Chondrocyte (in vitro differentiated cells): ENCODE data around the gene INPP4B. TPM values are rescaled to one million over a fixed set of nuclear protein-coding genes. Genes with fewer than 3 reads are reported as not detected.

Source experiments
- DNase-seq: peaks from one replicate; pipeline ENCODE4 v3.0.0; 2021; ENCODE audit warnings: mixed read lengths, low spot score
- H3K27ac Mint-ChIP-seq: one replicate; pipeline ENCODE4 v1.8.0; 2021; ENCODE audit warnings: mild to moderate bottlenecking, moderate library complexity, mixed read lengths; ENCODE audit not compliant: unreplicated experiment
- H3K27me3 Mint-ChIP-seq: 2 replicates; pipeline ENCODE4 v1.8.0; 2021; ENCODE audit warnings: low read depth, mixed read lengths
- H3K36me3 Mint-ChIP-seq: 2 replicates; pipeline ENCODE4 v1.8.0; 2021; ENCODE audit warnings: low read depth, mixed read lengths
- H3K4me1 Mint-ChIP-seq: 2 replicates; pipeline ENCODE4 v1.8.0; 2021; ENCODE audit warnings: low read depth, mild to moderate bottlenecking, mixed read lengths
- H3K4me3 Mint-ChIP-seq: one replicate; pipeline ENCODE4 v1.8.0; 2021; ENCODE audit warnings: mild to moderate bottlenecking, moderate library complexity, mixed read lengths; ENCODE audit not compliant: unreplicated experiment
- H3K9me3 Mint-ChIP-seq: 2 replicates; pipeline ENCODE4 v1.8.0; 2021; ENCODE audit warnings: low read depth, mixed read lengths
- CTCF ChIP-seq: fragments of 200-600 bp; sonication (generic); IDR thresholded peaks from 2 replicates; pipeline ENCODE4 v1.5.0; 2021; ENCODE audit warnings: antibody characterized with exemption, mild to moderate bottlenecking, moderate library complexity
- total RNA-seq: library from RNA; stranded (reverse); gene quantifications from 3 replicates; pipeline ENCODE4 v1.2.1, GENCODE V29; 2021

INPP4B gene
- total RNA-seq, 1 donor from 2014 or later: 30.0 TPM

- Mint-ChIP-seq H3K4me3 (no peak overlapping the region), H3K27me3 (no peaks in the 10 kb centered on the region), H3K27ac (no peak overlapping the region), H3K9me3 (peaks cover 9% of the 10 kb centered on the region), H3K4me1 (peaks cover 4% of the 10 kb centered on the region), H3K36me3 (no peaks in the 10 kb centered on the region)
- TF ChIP-seq CTCF: no peak
- no peak for DNase-seq
Measured at GRCh38 chr4:142452161-142452855, 393.8 kb downstream of the INPP4B start.

DNA sequence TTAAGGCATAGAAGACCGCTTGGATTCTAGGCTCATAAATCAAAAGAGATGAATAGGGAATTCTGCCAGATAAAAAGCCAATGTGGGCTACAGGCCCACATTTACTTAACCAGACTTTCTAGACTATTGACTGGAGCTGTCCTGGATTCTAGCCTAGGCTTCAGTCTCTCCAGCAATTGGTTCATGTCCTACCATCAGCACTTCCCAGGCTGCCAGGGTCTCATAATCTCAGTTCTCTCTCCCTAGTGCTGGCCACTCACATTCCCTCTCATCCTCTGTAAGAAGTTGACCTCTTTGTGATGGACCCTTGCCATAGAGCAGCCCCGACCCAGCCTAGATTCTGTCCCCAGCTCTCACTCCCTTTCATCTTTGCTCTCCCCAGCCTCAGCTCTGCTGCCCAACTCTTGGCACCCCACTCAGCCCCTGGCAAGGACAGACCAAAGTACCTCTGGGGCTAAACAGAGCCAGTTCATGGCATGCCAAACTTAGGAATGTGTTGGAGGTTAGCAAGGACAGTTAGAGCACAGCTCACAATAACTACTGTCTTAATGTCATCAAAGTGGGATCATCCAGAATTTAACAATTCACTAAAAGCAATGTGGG lies 396.2 kb downstream of the INPP4B start:
- no peaks in the 10 kb centered on the region for H3K27me3 Mint-ChIP-seq
- no peak overlapping the region for H3K27ac Mint-ChIP-seq
- no peaks in the 10 kb centered on the region for H3K9me3 Mint-ChIP-seq
- no peak overlapping the region for H3K4me3 Mint-ChIP-seq
- no peaks in the 10 kb centered on the region for H3K36me3 Mint-ChIP-seq
- no peak for DNase-seq
- peaks cover 8% of the 10 kb centered on the region for H3K4me1 Mint-ChIP-seq
- TF ChIP-seq CTCF: no peak

- peaks cover 3% of the 10 kb centered on the region for H3K4me1 Mint-ChIP-seq
- TF ChIP-seq CTCF: no peak
- H3K36me3 Mint-ChIP-seq: no peaks in the 10 kb centered on the region
- no peak overlapping the region for H3K4me3 Mint-ChIP-seq
- no peak overlapping the region for H3K27ac Mint-ChIP-seq
- DNase-seq: no peak
- no peaks in the 10 kb centered on the region for H3K27me3 Mint-ChIP-seq
- H3K9me3 Mint-ChIP-seq: no peaks in the 10 kb centered on the region
Measured at GRCh38 chr4:142447009-142447408, 399.1 kb downstream of the INPP4B start.

GRCh38 chr4:142443469-142443868 lies 402.6 kb downstream of the INPP4B start:
- Mint-ChIP-seq H3K4me1 (peaks cover 3% of the 10 kb centered on the region), H3K36me3 (no peaks in the 10 kb centered on the region), H3K4me3 (no peak overlapping the region), H3K27me3 (no peaks in the 10 kb centered on the region), H3K9me3 (peaks cover 8% of the 10 kb centered on the region), H3K27ac (no peak overlapping the region)
- DNase-seq: no peak
- no peak for TF ChIP-seq CTCF

DNA sequence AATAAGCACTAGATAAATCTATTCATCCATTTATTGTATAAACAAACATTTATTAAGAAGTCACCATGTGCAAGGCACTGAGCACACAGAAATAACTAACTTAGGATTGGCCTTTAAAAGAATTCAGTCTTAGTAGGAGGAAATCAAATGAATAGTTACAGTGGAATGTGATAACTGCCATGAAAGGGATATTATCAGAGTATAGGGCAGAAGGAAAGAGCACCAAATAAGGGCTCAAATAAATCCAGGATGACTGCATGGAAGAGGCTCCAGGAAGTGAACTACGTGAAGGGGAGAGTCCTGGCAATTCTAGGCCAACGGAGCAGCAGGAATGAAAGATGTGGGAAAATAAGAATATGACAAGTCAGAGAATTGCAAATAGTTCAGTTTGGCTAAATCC lies 406.0 kb downstream of the INPP4B start:
- H3K27me3 Mint-ChIP-seq: no peaks in the 10 kb centered on the region

More for the DNA sequence above, 406.0 kb downstream of the INPP4B start:
- H3K27ac Mint-ChIP-seq: no peak overlapping the region
- DNase-seq: no peak
- H3K9me3 Mint-ChIP-seq: peaks cover 10% of the 10 kb centered on the region
- H3K36me3 Mint-ChIP-seq: peaks cover 2% of the 10 kb centered on the region
- H3K4me1 Mint-ChIP-seq: no peaks in the 10 kb centered on the region
- H3K4me3 Mint-ChIP-seq: no peak overlapping the region
- TF ChIP-seq CTCF: no peak
